ENCODE results near the gene CDCA5.

The CDCA5 gene

DNA sequence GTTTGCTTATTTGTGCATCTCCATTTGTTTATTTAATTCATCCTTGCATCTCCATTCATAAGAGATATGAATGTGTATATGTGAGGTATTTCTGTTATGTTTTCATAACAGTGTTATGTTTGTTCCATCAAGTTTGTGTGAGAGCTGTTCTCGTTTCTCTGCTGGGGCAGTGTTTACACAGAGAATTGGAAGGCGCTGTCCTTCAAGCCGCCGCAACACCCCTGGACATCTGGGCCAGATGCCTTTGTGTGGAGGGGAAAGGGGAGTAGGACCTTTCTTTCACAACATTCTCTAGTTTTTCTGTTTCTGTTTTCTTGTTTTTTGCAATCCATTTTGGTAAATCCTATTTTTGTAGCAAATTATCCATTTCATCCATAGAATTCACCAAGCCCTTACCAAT is 20.8 kb upstream of the CDCA5 start:
- DNase-seq = no peak

- no peak for DNase-seq
Observed at GRCh38 chr11:65103476-65103875, 19.6 kb upstream of the CDCA5 start.

- DNase-seq = no peak
Observed at GRCh38 chr11:65102142-65103095, 18.6 kb upstream of the CDCA5 start.

DNA sequence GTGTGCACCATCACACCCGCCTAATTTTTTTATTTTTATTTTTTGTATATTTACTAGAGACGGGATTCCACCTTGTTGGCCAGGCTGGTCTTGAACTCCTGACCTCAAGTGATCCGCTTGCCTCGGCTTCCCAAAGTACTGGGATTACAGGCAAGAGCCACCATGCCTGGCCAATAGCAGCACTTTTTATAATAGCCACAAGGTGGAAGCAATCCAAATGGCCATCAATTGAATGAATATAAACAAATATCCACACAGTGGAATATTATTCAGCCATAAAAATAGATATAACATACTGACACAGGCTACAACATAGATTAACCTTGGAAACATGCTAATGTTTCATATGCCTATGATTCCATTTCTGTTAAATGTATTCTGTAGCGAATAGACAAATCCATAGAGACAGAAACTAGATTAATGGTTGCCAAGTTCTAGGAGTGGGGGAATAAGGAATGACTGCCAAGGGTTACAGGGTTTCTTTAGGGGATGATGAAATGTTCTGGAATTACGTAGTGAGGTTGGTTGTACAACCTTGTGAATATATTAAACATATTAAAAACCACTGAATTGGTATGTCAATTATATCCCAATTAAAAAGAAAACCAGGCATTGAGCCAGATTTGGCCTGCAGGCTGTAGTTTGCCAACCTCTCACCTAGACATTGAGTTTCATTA is 17.0 kb upstream of the CDCA5 start:
- DNase-seq = peak; percentile 20

DNA sequence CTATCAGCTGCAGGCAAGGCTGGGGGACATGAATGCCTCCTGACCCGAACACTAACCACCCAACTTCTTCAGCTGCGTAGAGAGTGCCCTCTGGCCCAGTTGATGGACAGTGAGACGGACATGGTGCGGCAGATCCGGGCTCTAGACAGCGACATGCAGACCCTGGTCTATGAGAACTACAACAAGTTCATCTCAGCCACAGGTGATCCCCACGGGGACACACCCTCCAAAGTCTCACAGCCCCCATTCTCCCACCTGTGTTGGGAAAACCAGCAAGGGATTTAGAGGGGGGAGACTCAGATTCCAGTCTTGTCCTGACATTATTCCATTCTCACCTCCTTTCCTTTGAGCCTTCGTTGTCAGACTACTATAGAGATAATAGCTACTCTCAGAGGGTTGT is 13.1 kb upstream of the CDCA5 start:
- DNase-seq = no peak

GRCh38 chr11:65095974-65096806 is 12.3 kb upstream of the CDCA5 start, which contains the start of gene VPS51:
Gene VPS51, plus strand, starts transcription at chr11:65096214. Its CDS starts 37 bp downstream, at chr11:65096251.
- DNase-seq = peak; percentile 98

GRCh38 chr11:65095427-65095826 is 11.6 kb upstream of the CDCA5 start:
- no peak for DNase-seq

DNA sequence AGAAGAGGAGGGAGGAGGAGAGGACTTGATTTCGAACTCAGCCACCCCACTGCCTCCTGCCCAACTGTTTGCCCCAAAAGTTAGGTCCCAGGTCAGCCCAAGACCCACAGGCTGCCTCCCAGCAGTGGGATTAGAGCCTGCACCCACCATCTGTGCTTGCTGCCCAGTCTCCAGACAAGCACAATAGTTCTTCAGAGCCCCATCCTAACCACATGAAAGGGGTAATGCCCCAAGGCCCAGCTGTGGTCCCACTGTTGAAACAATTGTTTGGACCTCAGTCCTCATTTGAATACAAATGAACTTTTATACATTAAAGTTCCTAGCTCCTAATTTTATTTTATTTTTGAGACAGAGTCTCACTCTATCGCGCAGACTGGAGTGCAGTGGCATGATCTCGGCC is 6.8 kb upstream of the CDCA5 start:
- DNase-seq = no peak

GRCh38 chr11:65089621-65090020 is 5.8 kb upstream of the CDCA5 start:
- no peak for DNase-seq

- DNase-seq = no peak
Observed at GRCh38 chr11:65087827-65088226, 4.0 kb upstream of the CDCA5 start.

DNA sequence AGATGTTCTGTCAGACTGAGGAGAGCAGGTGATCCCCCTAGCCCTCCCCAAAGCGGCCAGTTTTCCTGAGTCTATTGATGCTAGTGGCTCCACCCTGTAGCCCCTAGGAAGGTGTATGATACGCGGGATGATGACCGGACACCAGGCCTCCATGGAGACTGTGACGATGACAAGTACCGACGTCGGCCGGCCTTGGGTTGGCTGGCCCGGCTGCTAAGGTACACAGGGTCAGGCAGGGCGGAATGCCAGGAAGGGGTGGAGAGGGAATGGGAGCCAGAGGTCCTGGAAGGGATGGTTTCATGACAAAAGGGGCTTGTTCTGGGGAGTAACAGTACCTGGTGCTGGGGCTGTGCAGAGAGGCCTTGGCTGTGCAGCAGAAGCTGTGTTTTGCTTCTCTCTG is 3.4 kb upstream of the CDCA5 start:
- DNase-seq = no peak

- no peak for DNase-seq
Observed at GRCh38 chr11:65086809-65087208, 3.0 kb upstream of the CDCA5 start.

- no peak for DNase-seq
Observed at GRCh38 chr11:65085446-65085845, 1.6 kb upstream of the CDCA5 start.

DNA sequence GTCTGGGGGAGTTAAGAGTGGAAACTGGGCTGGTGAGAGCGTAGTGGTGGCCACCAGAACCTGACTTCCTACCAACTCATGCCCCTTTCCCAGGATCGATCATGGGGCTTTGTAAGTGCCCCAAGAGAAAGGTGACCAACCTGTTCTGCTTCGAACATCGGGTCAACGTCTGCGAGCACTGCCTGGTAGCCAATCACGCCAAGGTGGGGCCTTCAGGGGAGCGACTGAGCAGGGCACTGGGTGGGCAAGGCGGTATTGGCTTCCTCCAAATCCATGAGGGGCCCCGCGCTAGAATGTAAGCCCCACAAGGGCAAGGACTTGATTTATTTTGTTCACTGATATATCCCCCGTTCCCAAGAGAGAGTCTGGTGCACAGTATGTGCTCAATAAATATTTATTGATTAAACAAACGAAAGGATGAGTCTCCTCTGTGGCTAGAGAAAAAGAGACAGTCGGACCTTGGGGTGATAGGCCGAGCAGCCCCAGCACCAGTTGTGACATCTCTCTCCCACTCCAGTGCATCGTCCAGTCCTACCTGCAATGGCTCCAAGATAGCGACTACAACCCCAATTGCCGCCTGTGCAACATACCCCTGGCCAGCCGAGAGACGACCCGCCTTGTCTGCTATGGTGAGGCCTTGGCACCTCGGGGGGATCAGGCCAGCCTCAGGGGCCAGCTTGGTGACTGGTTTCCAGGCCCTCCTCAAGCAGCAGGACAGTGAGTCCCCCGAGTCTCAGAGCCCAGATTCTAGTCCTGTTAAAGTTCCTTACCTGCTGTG is 947 bp upstream of the CDCA5 start:
- DNase-seq = no peak

DNA sequence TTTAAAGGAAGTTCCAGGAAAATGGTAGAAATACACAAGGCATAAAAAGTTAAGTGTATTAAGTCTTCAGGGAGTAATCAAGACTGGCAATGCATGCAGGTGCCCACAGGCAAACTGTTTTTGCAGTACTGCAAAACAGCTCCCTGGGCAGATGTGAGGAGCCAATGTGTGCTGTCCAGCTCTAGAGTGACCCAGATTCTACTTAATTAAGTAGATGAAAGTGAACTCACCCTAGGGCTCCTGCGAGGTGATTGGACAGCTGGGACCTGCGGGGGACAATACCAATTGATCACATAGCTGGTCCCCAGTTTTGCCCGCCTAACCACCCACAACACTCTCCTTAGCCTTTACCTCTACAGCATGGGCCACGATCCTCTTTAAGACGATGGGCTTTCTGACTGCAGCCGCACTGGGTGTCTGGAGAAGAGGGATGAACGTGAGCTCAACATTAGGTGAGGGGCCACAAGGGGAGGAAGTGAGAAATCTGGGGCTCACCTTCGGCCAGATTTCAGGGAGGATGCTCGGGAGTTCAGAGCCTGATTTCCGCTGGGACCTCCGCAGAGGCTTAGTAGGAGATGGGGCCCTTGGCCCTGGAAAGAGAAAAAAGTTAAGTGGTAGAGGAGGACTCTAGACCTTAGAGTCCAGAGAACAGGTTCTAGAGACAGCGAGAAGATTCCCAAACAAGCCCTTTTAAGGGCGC is 556 bp downstream of the CDCA5 start:
- DNase-seq = peak; percentile 24

- DNase-seq = no peak
Observed at GRCh38 chr11:65078786-65079342, 5.0 kb downstream of the CDCA5 start.

GRCh38 chr11:65078151-65078550 is 5.7 kb downstream of the CDCA5 start:
- peak; percentile 82 for DNase-seq

DNA sequence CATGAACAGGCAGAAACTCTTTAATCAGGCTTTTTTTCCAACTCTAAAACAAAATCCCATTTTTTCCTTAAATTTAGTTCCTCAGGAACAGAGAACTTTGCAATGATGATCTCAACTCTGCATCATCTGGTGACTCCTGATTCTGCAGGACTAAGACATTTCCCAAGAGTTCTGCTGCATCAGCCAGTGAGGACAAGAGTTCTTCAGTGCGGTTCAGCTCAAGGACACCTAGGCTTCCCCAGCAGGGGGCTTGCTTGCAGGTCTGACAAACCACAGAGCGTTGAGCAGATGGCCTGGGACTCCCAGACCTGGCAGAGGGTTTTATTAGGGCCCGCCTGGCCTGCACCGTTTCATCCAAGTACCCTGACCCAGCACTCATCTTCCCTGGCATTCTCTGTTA is 6.4 kb downstream of the CDCA5 start:
- peak; percentile 19 for DNase-seq

DNA sequence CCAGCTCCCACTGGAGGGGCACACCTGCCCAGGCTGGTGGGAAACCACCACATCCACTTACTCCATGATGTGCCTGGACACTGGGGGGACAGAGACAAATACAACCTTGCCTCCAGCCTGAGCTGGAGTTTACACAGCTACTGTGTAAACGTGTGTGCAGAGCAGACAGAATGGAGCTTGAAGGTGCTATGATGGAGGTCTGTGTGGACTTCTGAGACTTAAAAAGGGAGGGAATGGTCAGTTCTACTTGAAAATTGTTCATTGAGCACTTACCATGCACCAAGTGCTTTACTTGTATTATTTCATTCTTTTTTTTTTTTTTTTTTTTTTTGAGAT is 11.2 kb downstream of the CDCA5 start:
- DNase-seq = no peak

DNA sequence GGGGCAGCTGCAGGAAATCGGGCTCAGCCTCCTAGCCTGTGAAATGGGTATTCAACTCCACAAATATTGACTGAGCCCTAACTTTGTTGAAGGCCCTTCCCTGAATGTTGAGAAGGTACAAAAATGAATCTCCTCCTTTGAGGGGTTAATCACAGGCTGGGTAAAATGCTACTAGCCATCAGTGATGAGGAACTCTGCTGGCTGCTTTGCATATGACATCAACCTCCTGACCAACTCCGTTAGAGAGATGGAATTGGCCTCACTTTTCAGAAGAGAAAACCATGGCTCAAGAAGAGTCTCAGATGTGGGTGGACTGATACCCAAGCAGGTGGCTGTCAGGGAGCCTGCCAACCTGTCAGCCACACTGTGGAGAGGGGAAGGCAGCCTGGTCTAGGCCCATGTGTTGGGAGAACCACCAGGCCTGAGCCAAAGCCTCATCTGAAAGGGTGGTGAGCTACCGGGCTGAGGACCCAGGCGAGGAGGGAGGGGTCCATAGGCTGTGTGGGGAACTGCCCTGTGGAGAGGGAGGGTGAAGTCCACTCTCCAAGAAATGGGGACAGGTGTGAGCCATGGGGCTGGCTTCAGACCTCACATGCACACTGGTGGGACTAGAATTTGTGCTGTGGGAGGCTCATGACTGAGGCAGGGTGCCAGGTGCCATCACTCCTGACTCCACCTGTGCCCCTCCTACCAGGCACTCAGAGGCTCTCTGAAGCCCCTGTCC is 11.8 kb downstream of the CDCA5 start:
- no peak for DNase-seq

- DNase-seq = peak; percentile 28
Observed at GRCh38 chr11:65069217-65069616, 14.6 kb downstream of the CDCA5 start.

Measured in hematopoietic multipotent progenitor cell treated with erythropoietin and hydrocortisone succinate and interleukin-3 and kit ligand, for 6 days (in vitro differentiated cells).